GM23248 (cell line): ENCODE results near the gene ZBTB48. TPM values are rescaled to one million over a fixed set of nuclear protein-coding genes. Genes with fewer than 3 reads are reported as not detected.

Source experiments
- DNase-seq: peaks from one replicate; pipeline ENCODE4 v3.0.0-alpha.2; 2015
- H2AFZ ChIP-seq: fragments of 200-600 bp; sonication (generic); 2 replicates; pipeline ENCODE4 v1.6.1; 2016; ENCODE audit warnings: antibody characterized with exemption
- H3F3A ChIP-seq: fragments of 200-600 bp; sonication (generic); 2 replicates; pipeline ENCODE4 v1.6.1; 2016; ENCODE audit warnings: mild to moderate bottlenecking, antibody characterized with exemption, mixed run types; ENCODE audit not compliant: insufficient read depth
- H3K27ac ChIP-seq: fragments of 200-600 bp; sonication (generic); 2 replicates; pipeline ENCODE4 v1.5.1; 2016; ENCODE audit warnings: mild to moderate bottlenecking
- H3K27me3 ChIP-seq: fragments of 200-600 bp; sonication (generic); replicated peaks from 2 replicates; pipeline ENCODE4 v1.6.1; 2016; ENCODE audit warnings: mild to moderate bottlenecking; ENCODE audit not compliant: insufficient read depth
- H3K36me3 ChIP-seq: fragments of 200-600 bp; sonication (generic); 2 replicates; pipeline ENCODE4 v1.6.1; 2016; ENCODE audit warnings: low read depth, mild to moderate bottlenecking
- H3K4me1 ChIP-seq: fragments of 200-600 bp; sonication (generic); 2 replicates; pipeline ENCODE4 v1.6.1; 2016; ENCODE audit warnings: mild to moderate bottlenecking; ENCODE audit not compliant: insufficient read depth
- H3K4me2 ChIP-seq: fragments of 200-600 bp; sonication (generic); one replicate; pipeline ENCODE4 v1.6.1; 2016; ENCODE audit warnings: mild to moderate bottlenecking; ENCODE audit not compliant: unreplicated experiment
- H3K4me3 ChIP-seq: fragments of 200-600 bp; sonication (generic); 2 replicates; pipeline ENCODE4 v1.5.1; 2016; ENCODE audit warnings: mild to moderate bottlenecking
- H3K79me2 ChIP-seq: fragments of 200-600 bp; sonication (generic); 2 replicates; pipeline ENCODE4 v1.6.1; 2016; ENCODE audit warnings: mild to moderate bottlenecking; ENCODE audit not compliant: insufficient read depth
- H3K9ac ChIP-seq: fragments of 200-600 bp; sonication (generic); 2 replicates; pipeline ENCODE4 v1.6.1; 2016; ENCODE audit warnings: mild to moderate bottlenecking
- H3K9me2 ChIP-seq: fragments of 200-600 bp; sonication (generic); 2 replicates; pipeline ENCODE4 v1.6.1; 2016; ENCODE audit warnings: mixed run types, mild to moderate bottlenecking, moderate library complexity; ENCODE audit not compliant: insufficient read depth
- H3K9me3 ChIP-seq: fragments of 200-600 bp; sonication (generic); one replicate; pipeline ENCODE4 v1.6.1; 2017; ENCODE audit warnings: low read depth
- H4K20me1 ChIP-seq: fragments of 200-600 bp; sonication (generic); 2 replicates; pipeline ENCODE4 v1.6.0; 2016; ENCODE audit not compliant: insufficient read depth
- EZH2 ChIP-seq: fragments of 200-600 bp; sonication (generic); IDR thresholded peaks from 2 replicates; pipeline ENCODE4 v1.6.1; 2018; ENCODE audit warnings: antibody characterized with exemption, mild to moderate bottlenecking; ENCODE audit not compliant: insufficient read depth, poor library complexity, severe bottlenecking
- EZH2phosphoT487 ChIP-seq: fragments of 200-600 bp; sonication (generic); IDR thresholded peaks from 2 replicates; pipeline ENCODE4 v1.6.1; 2018; ENCODE audit warnings: antibody characterized with exemption, moderate library complexity, mild to moderate bottlenecking, low read depth; ENCODE audit not compliant: insufficient read depth
- WGBS, 2 experiments: methylation state at CpG; one replicate each; pipeline ENCODE4 v1.1.6; 2015 to 2017; ENCODE audit warnings: low lambda C conversion rate in 2 of 2, low coverage in 1 of 2; ENCODE audit errors: missing lambda C conversion rate in 2 of 2; 5-methylcytosine and 5-hydroxymethylcytosine counted together
- in situ Hi-C: fragments of 300-500 bp; cut with MboI; formaldehyde crosslinking; loops from 2 replicates; pipeline ENCODE4 v1.15.0; 2020
- polyA plus RNA-seq: library from polyadenylated mRNA; unstranded; fragments of >200 nt; fragmentation: Nextera tagmentation; extraction: Ambion mirVana; gene quantifications from 2 replicates; pipeline ENCODE4 v1.2.1, GENCODE V29; 2016
- total RNA-seq: library from RNA; depleted of rRNA; stranded (reverse); fragments of >200 nt; shearing (Covaris generic); gene quantifications from 2 replicates; pipeline ENCODE4 v1.2.3, GENCODE V29; 2014

ZBTB48 gene
- total and polyA plus RNA-seq, 2 experiments from 2014 or later: 15.4 to 16.4 TPM

DNA sequence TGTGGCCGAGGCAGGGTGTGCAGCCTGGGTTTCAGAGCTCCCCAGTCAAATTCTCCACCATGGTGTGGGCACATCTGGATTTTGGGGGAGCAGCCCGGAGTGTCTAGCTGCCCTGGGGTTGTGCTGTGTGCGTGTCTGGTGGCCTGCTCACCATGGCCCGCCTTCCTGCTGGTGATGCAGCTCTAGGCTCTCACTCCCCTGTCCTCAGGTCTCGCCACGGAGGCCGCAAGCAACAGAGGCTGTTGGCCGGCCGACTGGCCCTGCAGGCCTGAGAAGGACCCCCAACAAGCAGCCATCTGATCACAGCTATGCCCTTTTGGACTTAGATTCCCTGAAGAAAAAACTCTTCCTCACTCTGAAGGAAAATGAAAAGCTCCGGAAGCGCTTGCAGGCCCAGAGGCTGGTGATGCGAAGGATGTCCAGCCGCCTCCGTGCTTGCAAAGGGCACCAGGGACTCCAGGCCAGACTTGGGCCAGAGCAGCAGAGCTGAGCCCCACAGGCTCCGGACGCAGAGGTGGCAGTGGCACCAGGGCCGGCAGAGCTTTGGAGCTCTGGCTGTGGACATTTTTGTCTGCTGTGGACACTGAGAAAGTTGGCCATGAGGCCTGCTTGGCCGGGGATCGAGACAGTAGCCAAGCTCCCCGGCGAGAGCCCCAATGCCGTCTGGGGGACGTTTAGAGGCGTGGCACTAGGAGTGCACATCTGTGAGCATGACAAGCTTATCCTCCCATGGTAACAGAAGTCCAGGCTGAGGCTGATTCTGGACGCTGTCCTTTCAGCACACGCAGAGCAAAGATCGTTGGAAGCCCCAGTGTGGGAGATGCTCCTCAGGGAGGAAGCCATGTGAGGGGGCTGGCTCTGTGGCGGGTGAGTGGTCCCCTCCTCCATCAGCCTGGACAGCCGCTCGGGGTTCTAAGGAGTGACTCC is 53.1 kb downstream of the ZBTB48 start:
- Histone ChIP-seq H2AFZ (no peak overlapping the region), H3K4me1 (0 out of 2 replicates have a peak, but pooled peaks cover under 1% of the 10 kb centered on the region), H3K4me2 (no peak overlapping the region), H3K27ac (no peak overlapping the region), H3K9me3 (no peaks in the 10 kb centered on the region), H3K4me3 (no peak overlapping the region), H3K36me3 (peaks cover 4% of the 10 kb centered on the region; the same call in 1 of the 2 replicates), H3K27me3 (no peaks in the 10 kb centered on the region), H3K9me2 (no peaks in the 10 kb centered on the region), H3F3A (no peaks in the 10 kb centered on the region), H4K20me1 (no peaks in the 10 kb centered on the region), H3K9ac (no peak overlapping the region), H3K79me2 (peaks cover 13% of the 10 kb centered on the region)
- DNase-seq: no peak
- 85 to 86% methylated on average over 30 of the region's 30 CpGs for WGBS, 2 experiments
- in situ Hi-C loops: no loop called here
- TF ChIP-seq EZH2: no peak
- no peak for TF ChIP-seq EZH2phosphoT487

GRCh38 chr1:6634371-6635052 is 54.7 kb downstream of the ZBTB48 start:
- TF ChIP-seq EZH2: no peak
- TF ChIP-seq EZH2phosphoT487: no peak
- no peaks in the 10 kb centered on the region for H3K9me3 ChIP-seq
- H3K9me2 ChIP-seq: no peaks in the 10 kb centered on the region
- peak; percentile 51 for DNase-seq
- H3K4me1 ChIP-seq: peaks cover 8% of the 10 kb centered on the region; the same call in 1 of the 2 replicates
- H4K20me1 ChIP-seq: no peaks in the 10 kb centered on the region
- no peak overlapping the region for H3K4me2 ChIP-seq
- H3K36me3 ChIP-seq: peaks cover 9% of the 10 kb centered on the region; the same call in 1 of the 2 replicates
- H2AFZ ChIP-seq: no peak overlapping the region
- H3K79me2 ChIP-seq: no peaks in the 10 kb centered on the region
- no peak overlapping the region for H3K4me3 ChIP-seq
- H3K27me3 ChIP-seq: no peaks in the 10 kb centered on the region
- peaks cover 7% of the 10 kb centered on the region; the same call in 1 of the 2 replicates for H3F3A ChIP-seq
- in situ Hi-C loops: no loop called here
- no peak overlapping the region for H3K27ac ChIP-seq
- no peak overlapping the region for H3K9ac ChIP-seq
- WGBS, 2 experiments: 60 to 65% methylated on average over 28 to 29 of the region's 29 CpGs

DNA sequence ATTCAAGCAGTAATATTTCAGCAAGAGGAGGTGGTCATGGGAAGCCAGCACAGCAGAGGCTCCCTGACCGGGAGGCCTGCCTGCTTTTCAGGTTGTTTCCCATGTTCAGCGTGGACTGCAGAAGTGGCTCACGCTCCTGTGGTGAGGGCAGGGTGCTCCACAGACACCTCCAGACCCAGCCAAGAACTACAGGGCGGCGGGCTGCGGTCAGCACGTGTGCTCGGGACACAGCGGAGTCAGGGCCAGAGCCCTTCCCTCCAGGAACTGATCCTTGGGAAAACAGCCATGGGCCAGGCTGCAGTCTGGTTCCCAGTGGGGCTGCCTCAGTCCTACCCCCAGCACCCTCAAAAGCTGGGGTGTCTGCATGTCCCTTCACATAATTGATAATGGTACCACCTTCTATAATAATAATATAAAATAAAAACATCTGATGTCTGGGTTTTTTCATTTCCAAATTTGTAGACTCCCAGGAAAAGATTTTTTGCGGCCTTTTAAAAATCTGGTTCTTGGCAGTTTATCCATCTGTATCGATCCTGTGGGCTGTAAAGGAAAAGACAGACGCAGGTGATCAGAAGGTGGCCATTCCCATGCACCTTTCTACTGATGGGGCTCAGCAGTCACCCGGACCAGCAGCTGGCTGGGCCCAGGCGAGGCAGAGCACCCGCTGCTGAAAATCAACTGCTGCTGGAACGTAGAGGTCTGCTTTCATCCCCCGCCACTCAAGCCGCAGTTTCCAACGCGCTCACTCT is 55.5 kb downstream of the ZBTB48 start:
- Histone ChIP-seq H3K4me1 (peaks cover 8% of the 10 kb centered on the region; the same call in 1 of the 2 replicates), H3K4me3 (no peak overlapping the region), H3K9ac (no peak overlapping the region), H3F3A (peaks cover 7% of the 10 kb centered on the region; the same call in 1 of the 2 replicates), H3K9me3 (no peaks in the 10 kb centered on the region), H3K79me2 (no peaks in the 10 kb centered on the region), H3K27ac (no peak overlapping the region), H3K27me3 (no peaks in the 10 kb centered on the region), H4K20me1 (no peaks in the 10 kb centered on the region), H3K4me2 (no peak overlapping the region), H3K9me2 (no peaks in the 10 kb centered on the region), H3K36me3 (peaks cover 16% of the 10 kb centered on the region), H2AFZ (no peak overlapping the region)
- 86 to 89% methylated on average over 20 of the region's 20 CpGs for WGBS, 2 experiments
- no peak for TF ChIP-seq EZH2
- no peak for TF ChIP-seq EZH2phosphoT487
- in situ Hi-C loops: no loop called here
- no peak for DNase-seq
